Measurements from ENCODE around the gene BRIX1. TPM values are rescaled to one million over a fixed set of nuclear protein-coding genes. Genes with fewer than 3 reads are reported as not detected.
"Not testable (repeated sequence)": the region's sequence is repeated elsewhere in the genome, so short reads cannot be mapped to it uniquely, and the experiment has no call there.

BRIX1 gene
- total and polyA plus RNA-seq, 2 of the 4 experiments (the other 2 are of a cell fraction): 15.1 to 26.1 TPM

DNA sequence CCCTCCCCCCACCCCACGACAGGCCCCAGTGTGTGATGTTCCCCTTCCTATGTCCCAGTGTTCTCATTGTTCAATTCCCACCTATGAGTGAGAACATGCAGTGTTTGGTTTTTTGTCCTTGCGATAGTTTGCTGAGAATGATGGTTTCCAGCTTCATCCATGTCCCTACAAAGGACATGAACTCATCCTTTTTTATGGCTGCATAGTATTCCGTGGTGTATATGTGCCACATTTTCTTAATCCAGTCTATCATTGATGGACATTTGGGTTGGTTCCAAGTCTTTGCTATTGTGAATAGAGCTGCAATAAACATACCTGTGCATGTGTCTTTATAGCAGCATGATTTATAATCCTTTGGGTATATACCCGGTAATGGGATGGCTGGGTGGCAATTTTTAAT lies 56.1 kb downstream of the BRIX1 start:
- H3K9me3 ChIP-seq (ENCODE audit: control insufficient read depth, insufficient read depth, low read length); H4K8ac ChIP-seq (ENCODE audit: low read depth in 2 of 2, low read length in 2 of 2); H3K4me1 ChIP-seq (ENCODE audit: control insufficient read depth, insufficient read depth, low read length); H2AK9ac ChIP-seq (replicated peaks; ENCODE audit: low read depth, low read length, poor library complexity); H4K20me1 ChIP-seq (ENCODE audit: insufficient read depth, low read length); H2BK20ac ChIP-seq (ENCODE audit: low read depth, low read length); H3K18ac ChIP-seq (ENCODE audit: low read depth, low read length); H2BK120ac ChIP-seq (ENCODE audit: low read depth, low read length); H3K4ac ChIP-seq (ENCODE audit: low read depth, low read length); H4K91ac ChIP-seq (ENCODE audit: insufficient read depth, low read depth, low read length); H3K4me2 ChIP-seq (ENCODE audit: low read depth, low read length); H2BK5ac ChIP-seq (ENCODE audit: low read depth, low read length, poor library complexity, severe bottlenecking); H3K23ac ChIP-seq (ENCODE audit: low read depth, low read length); dilution Hi-C loops (cut with HindIII; ENCODE audit: low sequenced_read_pairs, unreplicated experiment); POLR2A ChIA-PET (ENCODE audit: unreplicated experiment); H2AFZ ChIP-seq (replicated peaks; ENCODE audit: low read length, poor library complexity); H3K79me1 ChIP-seq (ENCODE audit: low read depth in 1 of 2, low read length in 2 of 2); H3K14ac ChIP-seq (replicated peaks; ENCODE audit: low read depth, low read length); H3K27me3 ChIP-seq (ENCODE audit: control insufficient read depth, insufficient read depth, low read length); H2BK15ac ChIP-seq (ENCODE audit: low read depth, low read length); CTCF ChIA-PET; H4K5ac ChIP-seq (ENCODE audit: low read depth, low read length); H3K9ac ChIP-seq (ENCODE audit: low read depth, low read length); H2AK5ac ChIP-seq (ENCODE audit: low read depth, low read length); H3K4me3 ChIP-seq (ENCODE audit: insufficient read depth, low read depth, low read length); intact Hi-C loops (cut with micrococcal nuclease); BruUV-seq (replicated peaks); in situ Hi-C loops (cut with MboI; ENCODE audit: low sequenced_read_pairs); DNase-seq; ATAC-seq (ENCODE audit: low read depth); H3K27ac ChIP-seq (ENCODE audit: insufficient read depth, low read length); H3K36me3 ChIP-seq (ENCODE audit: control insufficient read depth, insufficient read depth, low read length); H3K56ac ChIP-seq (ENCODE audit: extremely low read depth, insufficient read depth, low read length); H3K9me1 ChIP-seq (ENCODE audit: insufficient read depth, low read length): not testable (repeated sequence)
- WGBS, 2 experiments (ENCODE audit: extremely low coverage in 2 of 2, insufficient read length in 1 of 2): no CpG with 5 or more reads among the region's 4 CpGs

Other genes with a start within 250 kb of the BRIX1 start
- gene TTC23L, start 76.5 kb upstream of the BRIX1 start, total RNA-seq (2012; rRNA removed): under 0.01 TPM in 2 replicates
- not detected in 2 replicates for gene TTC23L, start 76.5 kb upstream of the BRIX1 start, polyA plus RNA-seq (2012; rRNA removed)
- gene RAD1, start 207 bp upstream of the BRIX1 start, total RNA-seq (2012; rRNA removed): 20.8 and 21.5 TPM in 2 replicates
- gene RAD1, start 207 bp upstream of the BRIX1 start, polyA plus RNA-seq (2012; rRNA removed): 18.4 and 18.5 TPM in 2 replicates
- gene DNAJC21, start 13.8 kb downstream of the BRIX1 start, total RNA-seq (2012; rRNA removed): 8.8 and 27.2 TPM in 2 replicates
- gene DNAJC21, start 13.8 kb downstream of the BRIX1 start, polyA plus RNA-seq (2012; rRNA removed): 10.2 and 12.7 TPM in 2 replicates
- gene AGXT2, start 132.2 kb downstream of the BRIX1 start, total RNA-seq (2012; rRNA removed): not detected in 2 replicates
- gene AGXT2, start 132.2 kb downstream of the BRIX1 start, polyA plus RNA-seq (2012; rRNA removed): not detected in 2 replicates